Loucy (cell line): ENCODE measurements around the gene SSBP2.

Source experiments
- H2AFZ ChIP-seq: fragments of 200-600 bp; sonication (generic); 2 replicates; pipeline ENCODE4 v1.6.0; 2016; ENCODE audit warnings: antibody characterized with exemption, mild to moderate bottlenecking, low read length, moderate library complexity
- H3F3A ChIP-seq: fragments of 200-600 bp; 2 replicates; pipeline ENCODE4 v1.6.0; 2016; ENCODE audit warnings: antibody characterized with exemption, low read depth, mild to moderate bottlenecking
- H3K27me3 ChIP-seq: fragments of 200-600 bp; sonication (generic); 2 replicates; pipeline ENCODE4 v1.6.1; 2014; ENCODE audit warnings: low read length, mild to moderate bottlenecking; ENCODE audit not compliant: insufficient read depth, poor library complexity, severe bottlenecking
- H3K36me3 ChIP-seq: fragments of 200-600 bp; sonication (generic); 2 replicates; pipeline ENCODE4 v1.6.1; 2016; ENCODE audit warnings: low read length; ENCODE audit not compliant: insufficient read depth
- H3K4me1 ChIP-seq: fragments of 200-600 bp; sonication (generic); 2 replicates; pipeline ENCODE4 v1.5.1; 2014; ENCODE audit warnings: low read length, mild to moderate bottlenecking; ENCODE audit not compliant: insufficient read depth, poor library complexity, severe bottlenecking
- H3K4me2 ChIP-seq: fragments of 200-600 bp; sonication (generic); 2 replicates; pipeline ENCODE4 v1.6.0; 2014; ENCODE audit warnings: antibody characterized with exemption, low read length, low read depth, mild to moderate bottlenecking; ENCODE audit not compliant: poor library complexity, severe bottlenecking
- H3K4me3 ChIP-seq: fragments of 200-600 bp; sonication (generic); 2 replicates; pipeline ENCODE4 v1.5.1; 2014; ENCODE audit warnings: low read length, mild to moderate bottlenecking, mixed read lengths; ENCODE audit not compliant: poor library complexity, severe bottlenecking
- H3K79me2 ChIP-seq: fragments of 200-600 bp; sonication (generic); 2 replicates; pipeline ENCODE4 v1.6.1; 2014; ENCODE audit warnings: low read length; ENCODE audit not compliant: insufficient read depth
- H3K9ac ChIP-seq: fragments of 200-600 bp; sonication (generic); 2 replicates; pipeline ENCODE4 v1.6.0; 2014; ENCODE audit warnings: mild to moderate bottlenecking, low read depth, low read length, moderate library complexity; ENCODE audit not compliant: poor library complexity, severe bottlenecking
- H3K9me2 ChIP-seq: fragments of 200-600 bp; sonication (generic); replicated peaks from 2 replicates; pipeline ENCODE4 v1.6.1; 2016; ENCODE audit warnings: low read depth, low read length, mixed read lengths
- H3K9me3 ChIP-seq: fragments of 200-600 bp; sonication (generic); 2 replicates; pipeline ENCODE4 v1.6.1; 2014; ENCODE audit warnings: mild to moderate bottlenecking, antibody characterized with exemption, low read length, low read depth; ENCODE audit not compliant: insufficient read depth
- H4K20me1 ChIP-seq: fragments of 200-600 bp; sonication (generic); 2 replicates; pipeline ENCODE4 v1.6.0; 2014; ENCODE audit warnings: antibody characterized with exemption, low read length, mild to moderate bottlenecking; ENCODE audit not compliant: insufficient read depth, poor library complexity, severe bottlenecking
- CTCF ChIP-seq: fragments of 200-600 bp; sonication (generic); conservative IDR thresholded peaks from 2 replicates; pipeline ENCODE4 v1.5.1; 2014; ENCODE audit warnings: mild to moderate bottlenecking, antibody characterized with exemption, low read length
- EZH2phosphoT487 ChIP-seq: fragments of 200-600 bp; IDR thresholded peaks from 2 replicates; pipeline ENCODE4 v1.6.1; 2018; ENCODE audit warnings: antibody characterized with exemption, mild to moderate bottlenecking, moderate library complexity, borderline replicate concordance

SSBP2 gene

GRCh38 chr5:81719743-81720345 is 31.1 kb downstream of the SSBP2 start:
- Histone ChIP-seq H3K9ac (no peak overlapping the region), H3K27me3 (no peaks in the 10 kb centered on the region), H3K9me3 (no peaks in the 10 kb centered on the region), H3K4me2 (peak overlapping the region; percentile 50), H3K9me2 (no peaks in the 10 kb centered on the region), H2AFZ (no peak overlapping the region), H3K36me3 (no peaks in the 10 kb centered on the region), H3K4me3 (no peak overlapping the region), H4K20me1 (peaks cover 98% of the 10 kb centered on the region), H3K4me1 (peaks cover 89% of the 10 kb centered on the region), H3K79me2 (peaks cover 100% of the 10 kb centered on the region), H3F3A (0 out of 2 replicates have a peak, but pooled peaks cover 6% of the 10 kb centered on the region)
- TF ChIP-seq EZH2phosphoT487: no peak
- no peak for TF ChIP-seq CTCF

GRCh38 chr5:81718300-81718699 is 32.6 kb downstream of the SSBP2 start:
- Histone ChIP-seq H2AFZ (no peak overlapping the region), H3F3A (0 out of 2 replicates have a peak, but pooled peaks cover 6% of the 10 kb centered on the region), H3K4me1 (peaks cover 86% of the 10 kb centered on the region), H3K4me2 (peak overlapping the region; percentile 29), H3K9ac (peak overlapping the region; percentile 12), H3K4me3 (no peak overlapping the region), H4K20me1 (peaks cover 91% of the 10 kb centered on the region), H3K9me2 (no peaks in the 10 kb centered on the region), H3K9me3 (no peaks in the 10 kb centered on the region), H3K36me3 (no peaks in the 10 kb centered on the region), H3K27me3 (no peaks in the 10 kb centered on the region), H3K79me2 (peaks cover 98% of the 10 kb centered on the region)
- no peak for TF ChIP-seq CTCF
- no peak for TF ChIP-seq EZH2phosphoT487

- no peak overlapping the region for H2AFZ ChIP-seq
- TF ChIP-seq EZH2phosphoT487: no peak
- no peak for TF ChIP-seq CTCF
- H3K9ac ChIP-seq: peak overlapping the region; percentile 12
- H3K4me1 ChIP-seq: peaks cover 81% of the 10 kb centered on the region
- no peaks in the 10 kb centered on the region for H3K9me2 ChIP-seq
- no peaks in the 10 kb centered on the region for H3K9me3 ChIP-seq
- no peaks in the 10 kb centered on the region for H3K27me3 ChIP-seq
- peaks cover 91% of the 10 kb centered on the region for H4K20me1 ChIP-seq
- H3F3A ChIP-seq: 0 out of 2 replicates have a peak, but pooled peaks cover 6% of the 10 kb centered on the region
- peak overlapping the region; percentile 29 for H3K4me2 ChIP-seq
- no peaks in the 10 kb centered on the region for H3K36me3 ChIP-seq
- no peak overlapping the region for H3K4me3 ChIP-seq
- peaks cover 98% of the 10 kb centered on the region for H3K79me2 ChIP-seq
Observed at GRCh38 chr5:81717860-81718259, 33.0 kb downstream of the SSBP2 start.
